Type B pancreatic cell (in vitro differentiated cells): ENCODE results near the gene AFF2. TPM values are rescaled to one million over a fixed set of nuclear protein-coding genes. Genes with fewer than 3 reads are reported as not detected.

ENCODE experiments used
- DNase-seq: peaks from one replicate; pipeline ENCODE4 v3.0.0; 2021; ENCODE audit warnings: mixed read lengths; ENCODE audit not compliant: unreplicated experiment; ENCODE audit errors: extremely low spot score
- H3K27ac Mint-ChIP-seq: 2 replicates; pipeline ENCODE4 v1.8.0; 2021; ENCODE audit warnings: mild to moderate bottlenecking, mixed read lengths
- H3K27me3 Mint-ChIP-seq: 2 replicates; pipeline ENCODE4 v1.8.0; 2021; ENCODE audit warnings: mixed read lengths
- H3K36me3 Mint-ChIP-seq: 2 replicates; pipeline ENCODE4 v1.8.0; 2021; ENCODE audit warnings: mixed read lengths
- H3K4me1 Mint-ChIP-seq: one replicate; pipeline ENCODE4 v1.8.0; 2021; ENCODE audit warnings: mixed read lengths; ENCODE audit not compliant: unreplicated experiment
- H3K4me3 Mint-ChIP-seq: 2 replicates; pipeline ENCODE4 v1.8.0; 2021; ENCODE audit warnings: mild to moderate bottlenecking, mixed read lengths
- H3K9me3 Mint-ChIP-seq: 2 replicates; pipeline ENCODE4 v1.8.0; 2021; ENCODE audit warnings: mixed read lengths
- total RNA-seq: library from RNA; stranded (reverse); gene quantifications from 2 replicates; pipeline ENCODE4 v1.2.1, GENCODE V29; 2021; ENCODE audit warnings: low replicate concordance
- TF ChIP-seq, protein P1 (sequence below): fragments of 200-600 bp; sonication (generic); conservative IDR thresholded peaks from 2 replicates; pipeline ENCODE4 v1.5.0; 2021; ENCODE audit warnings: antibody characterized with exemption, mild to moderate bottlenecking

The AFF2 gene
- total RNA-seq, 1 donor from 2014 or later = 21.3 TPM

DNA sequence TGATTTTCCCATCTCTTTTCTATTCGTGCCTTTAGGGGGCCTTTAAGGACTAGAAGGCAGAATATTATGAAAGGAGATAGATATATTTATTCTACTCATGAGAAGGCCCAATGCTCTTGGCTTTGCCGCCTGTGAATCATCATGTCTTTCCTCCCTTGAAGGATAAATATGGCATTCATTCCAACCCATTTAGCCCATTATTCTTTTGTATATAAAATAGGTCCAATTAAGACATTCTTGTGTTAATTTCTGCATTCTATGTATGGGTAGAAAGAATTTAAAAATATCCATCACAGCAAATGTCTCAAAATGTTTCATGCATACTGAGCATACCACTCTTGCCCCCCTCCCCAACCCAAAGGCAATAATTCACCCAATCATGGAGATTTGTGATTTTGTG, 115.1 kb downstream of the AFF2 start:
- TF ChIP-seq, protein P1, sequence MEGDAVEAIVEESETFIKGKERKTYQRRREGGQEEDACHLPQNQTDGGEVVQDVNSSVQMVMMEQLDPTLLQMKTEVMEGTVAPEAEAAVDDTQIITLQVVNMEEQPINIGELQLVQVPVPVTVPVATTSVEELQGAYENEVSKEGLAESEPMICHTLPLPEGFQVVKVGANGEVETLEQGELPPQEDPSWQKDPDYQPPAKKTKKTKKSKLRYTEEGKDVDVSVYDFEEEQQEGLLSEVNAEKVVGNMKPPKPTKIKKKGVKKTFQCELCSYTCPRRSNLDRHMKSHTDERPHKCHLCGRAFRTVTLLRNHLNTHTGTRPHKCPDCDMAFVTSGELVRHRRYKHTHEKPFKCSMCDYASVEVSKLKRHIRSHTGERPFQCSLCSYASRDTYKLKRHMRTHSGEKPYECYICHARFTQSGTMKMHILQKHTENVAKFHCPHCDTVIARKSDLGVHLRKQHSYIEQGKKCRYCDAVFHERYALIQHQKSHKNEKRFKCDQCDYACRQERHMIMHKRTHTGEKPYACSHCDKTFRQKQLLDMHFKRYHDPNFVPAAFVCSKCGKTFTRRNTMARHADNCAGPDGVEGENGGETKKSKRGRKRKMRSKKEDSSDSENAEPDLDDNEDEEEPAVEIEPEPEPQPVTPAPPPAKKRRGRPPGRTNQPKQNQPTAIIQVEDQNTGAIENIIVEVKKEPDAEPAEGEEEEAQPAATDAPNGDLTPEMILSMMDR = no peak
- H3K27me3 Mint-ChIP-seq = no peaks in the 10 kb centered on the region
- no peaks in the 10 kb centered on the region for H3K36me3 Mint-ChIP-seq
- H3K4me3 Mint-ChIP-seq = no peak overlapping the region
- no peaks in the 10 kb centered on the region for H3K4me1 Mint-ChIP-seq
- DNase-seq = no peak
- H3K27ac Mint-ChIP-seq = no peak overlapping the region
- no peaks in the 10 kb centered on the region for H3K9me3 Mint-ChIP-seq

- Mint-ChIP-seq H3K4me1 (no peaks in the 10 kb centered on the region), H3K36me3 (no peaks in the 10 kb centered on the region), H3K9me3 (no peaks in the 10 kb centered on the region)
Observed at GRCh38 chrX:148618470-148619445, 118.3 kb downstream of the AFF2 start.

GRCh38 chrX:148620023-148620422, 119.6 kb downstream of the AFF2 start:
- no peak for DNase-seq
- no peaks in the 10 kb centered on the region for H3K27me3 Mint-ChIP-seq
- TF ChIP-seq, protein P1 = no peak
- no peak overlapping the region for H3K27ac Mint-ChIP-seq
- no peaks in the 10 kb centered on the region for H3K9me3 Mint-ChIP-seq
- no peaks in the 10 kb centered on the region for H3K4me1 Mint-ChIP-seq
- H3K4me3 Mint-ChIP-seq = no peak overlapping the region
- H3K36me3 Mint-ChIP-seq = no peaks in the 10 kb centered on the region

More at GRCh38 chrX:148618470-148619445, 118.3 kb downstream of the AFF2 start:
- DNase-seq = no peak
- H3K27me3 Mint-ChIP-seq = no peaks in the 10 kb centered on the region
- H3K27ac Mint-ChIP-seq = no peak overlapping the region
- H3K4me3 Mint-ChIP-seq = no peak overlapping the region
- TF ChIP-seq, protein P1 = no peak

GRCh38 chrX:148624951-148625474, 124.6 kb downstream of the AFF2 start:
- Mint-ChIP-seq H3K4me1 (no peaks in the 10 kb centered on the region), H3K4me3 (no peak overlapping the region), H3K27me3 (no peaks in the 10 kb centered on the region), H3K27ac (no peak overlapping the region), H3K36me3 (no peaks in the 10 kb centered on the region), H3K9me3 (no peaks in the 10 kb centered on the region)
- DNase-seq = no peak
- TF ChIP-seq, protein P1 = no peak

GRCh38 chrX:148628621-148629020, 128.2 kb downstream of the AFF2 start:
- no peaks in the 10 kb centered on the region for H3K36me3 Mint-ChIP-seq
- TF ChIP-seq, protein P1 = no peak
- no peaks in the 10 kb centered on the region for H3K27me3 Mint-ChIP-seq
- no peak overlapping the region for H3K27ac Mint-ChIP-seq
- H3K4me1 Mint-ChIP-seq = no peaks in the 10 kb centered on the region
- no peak overlapping the region for H3K4me3 Mint-ChIP-seq
- H3K9me3 Mint-ChIP-seq = no peaks in the 10 kb centered on the region
- DNase-seq = no peak
